Measurements from ENCODE around the gene PLPPR2. TPM values are rescaled to one million over a fixed set of nuclear protein-coding genes. Genes with fewer than 3 reads are reported as not detected.

Gene PLPPR2
- total RNA-seq, 2 experiments from 2014 or later = 2.1 to 2.2 TPM

GRCh38 chr19:11361771-11362731 is 6.8 kb downstream of the PLPPR2 start:
- ATAC-seq (no peak), DNase-seq (no peak)
- peaks cover 3% of the 10 kb centered on the region for H3K27me3 Mint-ChIP-seq
- peaks cover 3% of the 10 kb centered on the region for H3K36me3 Mint-ChIP-seq (ENCODE audit: low read depth)
- H3K27ac Mint-ChIP-seq = no peak overlapping the region
- POLR2A ChIA-PET = interaction anchor here (0.6 kb wide), 1 partner anchor 19 kb away, joined by 3 read pairs; no protein-coding TSS in a partner anchor
- intact Hi-C loops (cut with DNase I, micrococcal nuclease) = no loop called here
- no peak overlapping the region for H3K4me3 Mint-ChIP-seq
- CTCF ChIA-PET = interaction anchor here (0.6 to 0.7 kb wide), 2 partner anchors 86 to 664 kb away, joined by 3 read pairs; no protein-coding TSS in a partner anchor
- no peaks in the 10 kb centered on the region for H3K9me3 Mint-ChIP-seq (ENCODE audit: low read depth)
- no peaks in the 10 kb centered on the region for H3K4me1 Mint-ChIP-seq

- ATAC-seq (no peak), DNase-seq (no peak)
- H3K27me3 Mint-ChIP-seq = peaks cover 3% of the 10 kb centered on the region
- H3K27ac Mint-ChIP-seq = no peak overlapping the region
- no peak overlapping the region for H3K4me3 Mint-ChIP-seq
- CTCF ChIA-PET = no interaction called here
- H3K36me3 Mint-ChIP-seq (ENCODE audit: low read depth) = peaks cover 7% of the 10 kb centered on the region
- intact Hi-C loops (cut with DNase I, micrococcal nuclease) = no loop called here
- no peaks in the 10 kb centered on the region for H3K4me1 Mint-ChIP-seq
- POLR2A ChIA-PET = no interaction called here
- H3K9me3 Mint-ChIP-seq (ENCODE audit: low read depth) = no peaks in the 10 kb centered on the region
Observed at GRCh38 chr19:11363881-11364280, 8.6 kb downstream of the PLPPR2 start.

GRCh38 chr19:11364296-11364904 is 9.2 kb downstream of the PLPPR2 start:
- POLR2A ChIA-PET = no interaction called here
- CTCF ChIA-PET = no interaction called here

GRCh38 chr19:11364935-11365334 is 9.7 kb downstream of the PLPPR2 start:
- Mint-ChIP-seq H3K9me3 (ENCODE audit: low read depth) (no peaks in the 10 kb centered on the region), H3K4me3 (no peak overlapping the region), H3K36me3 (ENCODE audit: low read depth) (peaks cover 10% of the 10 kb centered on the region), H3K27me3 (no peaks in the 10 kb centered on the region), H3K27ac (no peak overlapping the region), H3K4me1 (no peaks in the 10 kb centered on the region)
- CTCF ChIA-PET = no interaction called here
- POLR2A ChIA-PET = no interaction called here
- intact Hi-C loops (cut with DNase I, micrococcal nuclease) = no loop called here
- DNase-seq (no peak), ATAC-seq (no peak)

More at GRCh38 chr19:11364296-11364904, 9.2 kb downstream of the PLPPR2 start:
- H3K4me1 Mint-ChIP-seq = no peaks in the 10 kb centered on the region
- no peak for ATAC-seq
- peaks cover 9% of the 10 kb centered on the region for H3K36me3 Mint-ChIP-seq (ENCODE audit: low read depth)
- H3K4me3 Mint-ChIP-seq = no peak overlapping the region
- DNase-seq = no peak
- H3K27me3 Mint-ChIP-seq = no peaks in the 10 kb centered on the region
- intact Hi-C loops (cut with DNase I, micrococcal nuclease) = no loop called here
- no peak overlapping the region for H3K27ac Mint-ChIP-seq
- H3K9me3 Mint-ChIP-seq (ENCODE audit: low read depth) = no peaks in the 10 kb centered on the region

- intact Hi-C loops (cut with DNase I, micrococcal nuclease) = no loop called here
- ATAC-seq (no peak), DNase-seq (no peak)
- Mint-ChIP-seq H3K36me3 (ENCODE audit: low read depth) (peaks cover 11% of the 10 kb centered on the region), H3K4me1 (no peaks in the 10 kb centered on the region), H3K9me3 (ENCODE audit: low read depth) (no peaks in the 10 kb centered on the region), H3K4me3 (no peak overlapping the region), H3K27ac (no peak overlapping the region), H3K27me3 (no peaks in the 10 kb centered on the region)
- CTCF ChIA-PET = interaction anchor here (0.6 to 0.7 kb wide), 2 partner anchors 34 to 203 kb away, joined by 4 read pairs; no protein-coding TSS in a partner anchor
- POLR2A ChIA-PET = no interaction called here
Observed at GRCh38 chr19:11365557-11366117, 10.4 kb downstream of the PLPPR2 start.

GRCh38 chr19:11367528-11367927 is 12.3 kb downstream of the PLPPR2 start:
- POLR2A ChIA-PET = no interaction called here
- no peak for DNase-seq
- CTCF ChIA-PET = interaction anchor here (1.4 to 3.0 kb wide), 3 partner anchors 10 to 16 kb away, joined by 3 to 13 read pairs (median 10); no protein-coding TSS in a partner anchor
- Mint-ChIP-seq H3K4me1 (no peaks in the 10 kb centered on the region), H3K9me3 (ENCODE audit: low read depth) (no peaks in the 10 kb centered on the region), H3K36me3 (ENCODE audit: low read depth) (peaks cover 19% of the 10 kb centered on the region), H3K27ac (no peak overlapping the region), H3K27me3 (no peaks in the 10 kb centered on the region), H3K4me3 (no peak overlapping the region)
- intact Hi-C loops (cut with DNase I, micrococcal nuclease) = no loop called here
- no peak for ATAC-seq

- Mint-ChIP-seq H3K27ac (no peak overlapping the region), H3K36me3 (ENCODE audit: low read depth) (peaks cover 19% of the 10 kb centered on the region), H3K9me3 (ENCODE audit: low read depth) (no peaks in the 10 kb centered on the region), H3K4me1 (peaks cover 3% of the 10 kb centered on the region), H3K4me3 (no peak overlapping the region), H3K27me3 (no peaks in the 10 kb centered on the region)
- intact Hi-C loops (cut with DNase I, micrococcal nuclease) = loop anchor here in 1 of 2 experiments (10.0 kb wide), 1 partner anchor 1116 kb away; the partner anchor contains the start of gene MRPL4
- CTCF ChIA-PET = interaction anchor here (0.6 kb wide), 1 partner anchor 211 kb away, joined by 3 read pairs; no protein-coding TSS in a partner anchor
- ATAC-seq = no peak
- POLR2A ChIA-PET = no interaction called here
- no peak for DNase-seq
Observed at GRCh38 chr19:11370744-11371143, 15.5 kb downstream of the PLPPR2 start.

- intact Hi-C loops (cut with DNase I, micrococcal nuclease) = loop anchor here in 1 of 2 experiments (10.0 kb wide), 1 partner anchor 1119 kb away; the partner anchor contains the start of gene MRPL4
- no peaks in the 10 kb centered on the region for H3K9me3 Mint-ChIP-seq (ENCODE audit: low read depth)
- ChIA-PET CTCF (interaction anchor here (0.6 to 2.3 kb wide), 6 partner anchors 15 to 110 kb away, joined by 3 to 16 read pairs (median 4); partner anchors contain the start of genes CCDC159 and TMEM205), POLR2A (interaction anchor here (0.6 to 1.4 kb wide), 3 partner anchors 27 to 289 kb away, joined by 4 to 8 read pairs (median 4); partner anchors contain the start of genes CCDC159 and TMEM205)
- no peak for ATAC-seq
- DNase-seq = no peak
- peaks cover 20% of the 10 kb centered on the region for H3K4me1 Mint-ChIP-seq
- no peak overlapping the region for H3K4me3 Mint-ChIP-seq
- peaks cover 24% of the 10 kb centered on the region for H3K36me3 Mint-ChIP-seq (ENCODE audit: low read depth)
- H3K27me3 Mint-ChIP-seq = no peaks in the 10 kb centered on the region
- no peak overlapping the region for H3K27ac Mint-ChIP-seq
Observed at GRCh38 chr19:11373166-11373884, 18.1 kb downstream of the PLPPR2 start.

GRCh38 chr19:11373885-11374432 is 18.7 kb downstream of the PLPPR2 start:
- Mint-ChIP-seq H3K4me1 (peaks cover 25% of the 10 kb centered on the region), H3K4me3 (no peak overlapping the region), H3K27ac (no peak overlapping the region), H3K36me3 (ENCODE audit: low read depth) (peaks cover 22% of the 10 kb centered on the region), H3K27me3 (no peaks in the 10 kb centered on the region), H3K9me3 (ENCODE audit: low read depth) (no peaks in the 10 kb centered on the region)
- ATAC-seq = no peak
- DNase-seq = no peak
- intact Hi-C loops (cut with DNase I, micrococcal nuclease) = loop anchor here (1.0 to 10.0 kb wide), 11 partner anchors 19 to 1119 kb away; partner anchors contain the start of genes CCDC159 (in 2 of the 2), ODAD3 (in 2 of the 2), PRKCSH (in 2 of the 2) and TMEM205 (in 2 of the 2)
- ChIA-PET POLR2A (interaction anchor here (0.6 to 1.4 kb wide), 4 partner anchors 28 to 419 kb away, joined by 4 to 7 read pairs (median 4); partner anchors contain the start of genes CCDC159 and TMEM205), CTCF (interaction anchor here (0.9 to 2.3 kb wide), 4 partner anchors 9 to 109 kb away, joined by 3 to 16 read pairs (median 4); no protein-coding TSS in a partner anchor)

Data from activated CD4-positive, alpha-beta T cell treated with anti-CD3 and anti-CD28 coated beads for 36 hours (primary cell).